Measurements from ENCODE around the gene DLGAP1.

- peak in 1 of 3 donors; percentile 15 for TF ChIP-seq POLR2A (IDR thresholded peaks at IDR 0.05)
- no peak for TF ChIP-seq CTCF (IDR thresholded peaks at IDR 0.05 in 8 of 11, conservative IDR thresholded peaks at IDR 0.05 in 3 of 11)
Observed at GRCh38 chr18:3486512-3486911, 968.6 kb downstream of the DLGAP1 start.

Data from spleen (tissue), 7 donors.